ENCODE measurements around the gene SLC35F4.

Gene SLC35F4

GRCh38 chr14:57612946-57613345 lies 252.9 kb downstream of the SLC35F4 start:
- in situ Hi-C loops (cut with MboI; ENCODE audit: low pct_unique_long_range_greater_than_20kb, low sequenced_read_pairs, unreplicated experiment) = no loop called here
- DNase-seq (ENCODE audit: low spot score) = no peak
- TF ChIP-seq, protein P1, sequence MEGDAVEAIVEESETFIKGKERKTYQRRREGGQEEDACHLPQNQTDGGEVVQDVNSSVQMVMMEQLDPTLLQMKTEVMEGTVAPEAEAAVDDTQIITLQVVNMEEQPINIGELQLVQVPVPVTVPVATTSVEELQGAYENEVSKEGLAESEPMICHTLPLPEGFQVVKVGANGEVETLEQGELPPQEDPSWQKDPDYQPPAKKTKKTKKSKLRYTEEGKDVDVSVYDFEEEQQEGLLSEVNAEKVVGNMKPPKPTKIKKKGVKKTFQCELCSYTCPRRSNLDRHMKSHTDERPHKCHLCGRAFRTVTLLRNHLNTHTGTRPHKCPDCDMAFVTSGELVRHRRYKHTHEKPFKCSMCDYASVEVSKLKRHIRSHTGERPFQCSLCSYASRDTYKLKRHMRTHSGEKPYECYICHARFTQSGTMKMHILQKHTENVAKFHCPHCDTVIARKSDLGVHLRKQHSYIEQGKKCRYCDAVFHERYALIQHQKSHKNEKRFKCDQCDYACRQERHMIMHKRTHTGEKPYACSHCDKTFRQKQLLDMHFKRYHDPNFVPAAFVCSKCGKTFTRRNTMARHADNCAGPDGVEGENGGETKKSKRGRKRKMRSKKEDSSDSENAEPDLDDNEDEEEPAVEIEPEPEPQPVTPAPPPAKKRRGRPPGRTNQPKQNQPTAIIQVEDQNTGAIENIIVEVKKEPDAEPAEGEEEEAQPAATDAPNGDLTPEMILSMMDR (IDR thresholded peaks at IDR 0.05; ENCODE audit: extremely low read depth, insufficient read depth, missing control alignments) = no peak

GRCh38 chr14:57611555-57612075 lies 254.3 kb downstream of the SLC35F4 start:
- DNase-seq (ENCODE audit: low spot score) = no peak
- in situ Hi-C loops (cut with MboI; ENCODE audit: low pct_unique_long_range_greater_than_20kb, low sequenced_read_pairs, unreplicated experiment) = no loop called here
- TF ChIP-seq, protein P1 (IDR thresholded peaks at IDR 0.05; ENCODE audit: extremely low read depth, insufficient read depth, missing control alignments) = no peak

- no peak for DNase-seq (ENCODE audit: low spot score)
- in situ Hi-C loops (cut with MboI; ENCODE audit: low pct_unique_long_range_greater_than_20kb, low sequenced_read_pairs, unreplicated experiment) = no loop called here
- TF ChIP-seq, protein P1 (IDR thresholded peaks at IDR 0.05; ENCODE audit: extremely low read depth, insufficient read depth, missing control alignments) = no peak
Measured at GRCh38 chr14:57610631-57611030, 255.3 kb downstream of the SLC35F4 start.

DNA sequence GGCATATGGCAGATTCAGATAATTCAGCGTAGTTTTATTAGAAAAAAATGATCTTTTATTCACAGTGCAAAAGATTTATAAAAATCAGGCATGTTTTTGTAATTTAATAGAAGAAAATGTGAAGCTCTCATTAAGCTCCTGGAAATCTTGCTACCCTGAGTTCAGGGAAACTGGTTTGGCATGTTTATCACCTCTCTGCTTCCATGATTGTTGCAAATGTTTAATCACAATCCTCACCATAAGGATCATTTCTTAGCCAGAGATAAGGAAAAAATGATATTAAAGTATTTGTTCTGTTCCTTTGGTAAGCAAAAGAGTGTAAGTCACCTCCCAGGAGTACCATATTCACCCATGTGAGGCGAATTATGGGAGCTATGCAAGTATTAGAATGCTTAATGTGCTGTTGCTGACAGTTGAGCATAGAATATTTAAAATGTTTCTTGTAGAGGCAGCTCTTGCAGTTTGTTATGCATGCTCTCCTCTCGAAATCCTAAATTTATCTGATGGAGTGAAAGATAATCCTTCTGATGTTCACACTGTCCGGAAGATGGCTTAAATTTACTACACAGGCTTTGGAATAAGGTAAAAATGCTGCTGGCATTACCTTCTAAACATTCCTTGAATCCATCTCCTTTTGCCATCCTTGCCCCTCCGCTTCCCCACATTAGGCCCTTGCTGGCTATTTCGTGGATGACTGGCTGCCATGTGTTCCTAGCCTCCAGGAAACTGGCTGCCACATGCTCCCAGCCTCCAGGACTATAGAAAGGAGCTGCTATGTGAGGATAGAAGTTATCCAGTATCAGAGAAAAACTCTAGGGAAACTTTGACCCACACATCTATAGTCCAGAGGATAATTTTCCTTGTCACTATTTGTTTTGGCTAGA lies 256.5 kb downstream of the SLC35F4 start:
- TF ChIP-seq, protein P1 (IDR thresholded peaks at IDR 0.05; ENCODE audit: extremely low read depth, insufficient read depth, missing control alignments) = no peak
- DNase-seq (ENCODE audit: low spot score) = no peak
- in situ Hi-C loops (cut with MboI; ENCODE audit: low pct_unique_long_range_greater_than_20kb, low sequenced_read_pairs, unreplicated experiment) = no loop called here

GRCh38 chr14:57607086-57607485 lies 258.8 kb downstream of the SLC35F4 start:
- no peak for DNase-seq (ENCODE audit: low spot score)
- in situ Hi-C loops (cut with MboI; ENCODE audit: low pct_unique_long_range_greater_than_20kb, low sequenced_read_pairs, unreplicated experiment) = no loop called here
- TF ChIP-seq, protein P1 (IDR thresholded peaks at IDR 0.05; ENCODE audit: extremely low read depth, insufficient read depth, missing control alignments) = no peak

DNA sequence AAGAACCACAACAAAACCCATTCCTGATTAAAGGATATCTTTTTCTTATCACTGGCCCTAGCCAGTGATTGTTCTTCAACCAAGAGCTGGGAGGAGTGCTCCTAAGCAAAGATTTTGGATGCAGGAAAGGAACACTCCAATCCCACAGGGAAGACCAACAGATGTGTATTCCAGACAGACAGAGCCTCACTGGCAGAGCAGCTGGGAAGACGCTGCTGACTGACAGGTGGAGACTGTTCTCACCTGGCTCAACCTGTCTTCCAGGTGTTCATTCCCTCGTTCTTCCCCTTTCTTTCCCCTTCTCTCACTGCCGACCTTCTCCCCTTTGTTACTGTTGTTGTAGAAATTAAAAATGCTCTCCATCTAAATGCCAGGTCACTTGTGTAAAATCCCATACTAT lies 282.5 kb downstream of the SLC35F4 start:
- in situ Hi-C loops (cut with MboI; ENCODE audit: low pct_unique_long_range_greater_than_20kb, low sequenced_read_pairs, unreplicated experiment) = no loop called here
- TF ChIP-seq, protein P1 (IDR thresholded peaks at IDR 0.05; ENCODE audit: extremely low read depth, insufficient read depth, missing control alignments) = no peak
- DNase-seq (ENCODE audit: low spot score) = no peak
